GM19395 (cell line): Measurements from ENCODE around the gene BLACAT1.
"Not testable (repeated sequence)": the region's sequence is repeated elsewhere in the genome, so short reads cannot be mapped to it uniquely, and the experiment has no call there.

ENCODE experiments used
- ATAC-seq: cut with Tn5 transposase; IDR thresholded peaks from one replicate; pipeline ENCODE4 v1.9.1; 2021; ENCODE audit warnings: mild to moderate bottlenecking, moderate library complexity; ENCODE audit not compliant: unreplicated experiment

Gene BLACAT1

GRCh38 chr1:205421798-205422197, 34.0 kb downstream of the BLACAT1 start, which contains the start of gene LEMD1:
TSS of gene LEMD1 (minus strand) at chr1:205422056. CDS start at chr1:205420536, 1,520 bp downstream.
- no peak for ATAC-seq

DNA sequence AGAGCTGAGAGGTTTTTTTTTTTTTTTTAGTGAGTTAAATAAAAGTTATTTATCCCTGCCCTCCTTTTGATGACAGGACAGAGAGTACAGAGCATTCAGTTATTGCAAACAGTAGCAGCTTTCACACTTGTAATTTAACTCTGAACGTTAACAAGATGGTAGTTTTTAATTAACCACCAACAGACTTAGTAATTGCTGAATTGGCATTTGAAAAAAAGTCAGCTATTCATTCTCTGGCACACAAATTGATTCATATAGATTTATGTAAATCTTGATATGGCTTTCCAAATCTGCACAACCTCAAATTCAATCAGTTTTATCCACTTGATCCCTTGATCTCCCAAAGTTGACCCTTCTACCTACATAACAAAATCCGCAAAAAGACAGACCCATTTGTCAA, 34.9 kb downstream of the BLACAT1 start:
- ATAC-seq = no peak

GRCh38 chr1:205417870-205418635, 37.8 kb downstream of the BLACAT1 start:
- no peak for ATAC-seq

DNA sequence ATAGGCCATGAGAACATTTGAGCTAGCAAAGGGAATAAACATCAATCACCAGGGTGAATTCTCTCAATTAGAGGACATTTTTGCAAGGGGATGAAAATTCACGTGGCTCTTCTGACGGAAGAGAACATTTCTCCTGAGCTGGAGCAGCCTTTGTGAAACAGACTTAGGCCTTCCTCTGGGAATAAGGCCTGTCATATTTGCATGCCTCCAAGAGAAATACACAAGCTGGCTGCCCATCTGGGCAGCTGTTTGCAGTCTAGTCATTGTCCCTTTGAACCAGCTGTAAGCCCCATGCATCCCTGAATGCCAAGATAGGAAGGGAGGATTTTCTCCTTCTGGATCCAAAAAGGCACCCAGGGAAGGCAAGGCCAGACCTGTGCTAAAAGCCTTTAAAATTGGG, 39.5 kb downstream of the BLACAT1 start:
- ATAC-seq = no peak

GRCh38 chr1:205410581-205411298, 45.1 kb downstream of the BLACAT1 start:
- no peak for ATAC-seq

DNA sequence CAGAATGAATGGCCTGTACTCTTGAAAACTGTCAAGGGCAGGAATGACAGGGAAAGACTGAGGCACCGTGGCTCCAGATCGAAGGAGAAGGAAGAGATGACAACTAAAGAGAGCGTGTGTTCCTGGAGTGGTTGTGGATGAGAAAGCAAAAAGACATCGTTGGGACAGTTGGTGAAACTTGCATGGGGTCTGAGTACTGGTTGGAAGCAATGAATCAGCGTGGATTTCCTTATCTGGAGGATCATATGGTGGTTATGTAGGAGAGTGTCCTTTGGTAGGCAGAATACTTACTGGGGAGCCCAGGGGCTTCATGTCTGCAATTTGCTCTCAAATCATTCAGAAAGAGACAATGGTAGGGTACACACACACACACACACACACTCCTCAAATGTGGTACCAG, 47.9 kb downstream of the BLACAT1 start:
- no peak for ATAC-seq

- ATAC-seq = not testable (repeated sequence)
Measured at GRCh38 chr1:205406252-205406651, 49.6 kb downstream of the BLACAT1 start.
